HG02588 (cell line): Measurements from ENCODE around the gene TSPYL4.
"Not testable (repeated sequence)": the region's sequence is repeated elsewhere in the genome, so short reads cannot be mapped to it uniquely, and the experiment has no call there.

Source experiments
- ATAC-seq: cut with Tn5 transposase; IDR thresholded peaks from one replicate; pipeline ENCODE4 v1.9.1; 2021; ENCODE audit warnings: mild to moderate bottlenecking, moderate library complexity; ENCODE audit not compliant: unreplicated experiment

TSPYL4 gene

GRCh38 chr6:116253505-116254296, at the start of gene TSPYL4:
Gene TSPYL4 (minus strand): TSS chr6:116254075. CDS start chr6:116254008, 67 bp downstream.
- ATAC-seq = peak; percentile 100

GRCh38 chr6:116301104-116301503, 47.2 kb upstream of the TSPYL4 start:
- ATAC-seq = no peak

DNA sequence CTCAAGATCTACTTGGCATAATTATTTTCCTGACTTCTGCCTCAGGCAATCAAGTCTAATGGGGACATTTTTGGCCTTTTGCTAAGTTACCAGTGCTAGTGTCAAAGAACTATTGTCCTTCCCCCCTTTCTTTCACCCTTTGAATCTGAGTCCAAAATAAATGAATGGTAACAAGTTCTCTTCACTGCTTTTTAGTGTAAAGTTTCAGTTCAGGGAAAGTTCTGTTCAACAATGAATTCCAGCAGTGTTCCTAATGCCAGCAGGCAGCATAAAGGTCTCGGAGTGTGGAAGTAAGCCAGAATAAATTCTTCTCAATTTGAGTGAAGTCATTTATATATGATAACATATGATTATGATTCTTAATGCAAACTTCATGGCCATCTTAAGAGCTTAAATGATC, 46.7 kb upstream of the TSPYL4 start:
- no peak for ATAC-seq

- no peak for ATAC-seq
Observed at GRCh38 chr6:116298973-116299372, 45.1 kb upstream of the TSPYL4 start.

DNA sequence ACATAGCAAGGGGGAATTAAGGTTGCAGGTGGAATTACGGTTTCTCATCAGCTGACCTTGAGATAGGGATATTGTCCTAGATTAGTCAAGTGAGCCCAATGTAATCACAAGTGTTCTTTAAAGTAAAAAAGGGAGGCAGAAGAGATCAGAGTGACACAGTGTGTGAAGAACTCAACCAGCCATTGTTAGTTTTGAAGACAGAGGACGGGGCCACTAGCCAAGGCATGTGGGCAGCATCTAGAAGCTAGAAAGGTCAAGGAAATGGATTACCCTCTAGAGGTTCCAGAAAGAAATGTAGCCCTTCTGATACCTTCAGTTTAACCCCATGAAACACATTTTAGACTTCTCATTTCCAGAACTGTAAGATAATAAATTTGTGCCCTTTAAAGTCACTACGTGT, 44.4 kb upstream of the TSPYL4 start:
- ATAC-seq = no peak

- no peak for ATAC-seq
Observed at GRCh38 chr6:116292553-116292952, 38.7 kb upstream of the TSPYL4 start.

DNA sequence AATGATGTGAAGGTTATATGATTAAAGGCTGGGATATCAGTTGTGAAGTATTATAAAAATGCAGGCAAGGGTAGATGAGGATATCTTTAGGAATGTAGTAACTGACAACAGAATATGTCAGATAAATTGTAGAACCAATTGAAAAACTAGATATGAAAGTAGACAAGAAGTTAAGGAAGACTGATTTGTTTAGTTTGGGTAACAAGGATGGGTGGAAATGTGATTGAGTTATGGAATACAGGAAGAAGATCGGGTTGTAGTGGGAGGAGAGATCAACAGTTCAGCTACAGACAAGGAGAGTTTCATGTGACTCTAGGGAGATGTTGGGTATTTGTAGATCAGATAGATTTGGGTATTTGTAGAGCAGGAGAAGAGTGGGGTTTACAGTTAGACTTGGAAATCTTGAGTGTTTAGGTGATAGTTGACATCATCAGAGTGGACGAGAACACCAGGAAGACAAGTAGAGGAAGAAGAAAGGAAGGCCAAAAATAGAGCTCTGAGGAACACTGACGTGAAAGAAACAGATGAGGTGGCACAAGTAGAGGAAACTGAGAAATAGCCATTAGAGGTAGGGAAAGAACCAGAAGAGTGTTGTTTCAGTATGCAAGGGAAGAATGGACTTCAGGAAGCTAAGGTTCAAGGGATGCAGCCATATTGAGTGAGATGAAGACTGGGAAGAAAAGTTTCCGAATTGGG, 38.0 kb upstream of the TSPYL4 start:
- no peak for ATAC-seq

DNA sequence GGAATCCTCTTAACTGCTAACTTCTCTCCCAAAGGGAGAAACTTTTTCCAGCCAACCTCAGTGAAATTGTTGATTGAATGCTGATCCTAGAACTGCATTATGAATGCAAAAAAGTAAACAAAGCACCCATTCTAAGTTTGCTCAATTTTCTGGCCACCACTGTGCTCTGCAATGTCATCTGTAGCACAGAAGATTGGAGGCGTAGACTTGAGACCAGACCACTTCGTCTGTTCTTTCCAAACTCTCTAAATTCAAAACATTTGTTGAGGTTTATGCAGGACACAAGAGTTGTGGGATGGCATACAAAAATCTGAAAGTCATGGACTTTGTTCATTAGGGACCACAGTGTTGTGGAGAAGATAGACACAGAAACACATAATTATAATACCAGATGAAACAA, 36.9 kb upstream of the TSPYL4 start:
- ATAC-seq = no peak

DNA sequence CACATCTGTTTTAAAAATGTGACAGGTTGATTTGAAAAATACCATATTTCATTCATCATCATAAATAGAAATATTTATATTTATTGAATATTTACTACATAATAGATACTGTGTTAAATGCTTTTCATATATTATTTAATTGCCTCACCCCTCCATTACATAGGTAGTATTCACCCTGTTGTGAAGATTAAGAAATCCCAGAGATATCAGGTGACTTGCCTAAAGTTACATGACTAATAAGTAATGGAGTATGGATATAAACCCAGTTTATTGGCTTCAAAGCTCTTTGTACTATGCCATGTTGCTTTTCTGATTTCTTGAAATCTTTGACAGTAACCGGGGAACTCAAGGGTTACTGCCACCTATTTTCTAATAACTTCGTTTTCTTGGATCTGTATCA, 36.0 kb upstream of the TSPYL4 start:
- no peak for ATAC-seq

DNA sequence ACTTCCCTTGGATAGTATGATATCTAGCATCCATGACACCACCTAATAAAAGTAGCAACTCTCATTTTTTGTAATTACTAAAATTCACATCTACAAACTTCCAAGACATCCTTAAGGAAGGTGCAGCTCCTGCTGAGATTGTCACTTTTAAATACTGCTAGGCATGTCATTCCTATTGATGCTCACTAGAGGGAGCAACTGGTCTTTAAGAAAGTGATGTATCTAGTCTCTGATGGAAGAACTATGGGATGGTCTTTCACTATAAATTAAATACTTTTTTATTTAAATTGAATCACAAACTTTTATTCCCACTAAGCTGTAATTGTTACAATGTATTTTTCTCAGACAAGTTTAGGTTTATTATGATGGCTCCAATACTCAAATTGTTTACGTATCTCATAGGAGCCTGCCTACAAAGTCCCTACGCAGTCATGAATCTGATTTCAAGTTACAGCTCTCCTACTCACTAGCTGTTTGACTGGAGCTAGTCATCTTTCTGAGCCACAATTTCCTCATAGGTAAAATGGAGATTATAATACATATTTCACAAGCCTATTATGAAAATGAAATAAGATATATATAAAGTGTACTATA, 33.9 kb upstream of the TSPYL4 start:
- no peak for ATAC-seq

DNA sequence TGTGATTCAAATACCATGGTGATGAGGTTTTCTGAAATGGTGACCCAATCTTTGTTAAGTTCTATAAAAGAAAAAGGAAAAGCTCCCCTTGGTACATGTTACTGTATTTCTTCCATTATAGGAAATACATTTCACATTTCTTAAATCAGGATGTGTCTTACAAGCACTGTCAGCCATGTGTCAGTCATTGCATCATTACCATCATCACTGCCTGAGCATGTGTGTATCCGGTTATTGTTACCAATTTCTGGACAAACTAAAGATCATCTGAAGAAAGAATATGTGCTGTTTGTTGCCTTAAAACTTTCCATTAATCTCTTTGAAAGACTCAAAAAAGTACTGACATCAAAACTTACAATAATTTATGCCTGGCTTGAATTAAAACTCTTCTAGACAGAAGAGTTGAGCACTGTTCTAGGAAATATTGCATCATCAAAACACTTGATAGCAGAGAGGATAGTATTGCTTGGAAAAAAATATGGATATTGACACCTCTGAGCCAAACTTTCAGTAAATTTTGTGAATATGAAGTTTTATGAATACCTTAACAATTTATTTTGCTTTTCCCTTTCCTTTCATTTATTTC, 33.0 kb upstream of the TSPYL4 start:
- ATAC-seq = no peak

GRCh38 chr6:116284984-116285383, 31.1 kb upstream of the TSPYL4 start:
- ATAC-seq = not testable (repeated sequence)

- ATAC-seq = no peak
Observed at GRCh38 chr6:116283191-116283590, 29.3 kb upstream of the TSPYL4 start.

GRCh38 chr6:116282698-116283097, 28.8 kb upstream of the TSPYL4 start:
- ATAC-seq = no peak

GRCh38 chr6:116280933-116281316, 27.1 kb upstream of the TSPYL4 start:
- no peak for ATAC-seq

GRCh38 chr6:116280161-116280932, 26.5 kb upstream of the TSPYL4 start:
- no peak for ATAC-seq

- ATAC-seq = peak; percentile 96
Observed at GRCh38 chr6:116279232-116280160, 25.6 kb upstream of the TSPYL4 start, which contains the start of gene TSPYL1. Gene TSPYL1 (minus strand): TSS chr6:116279930. CDS start chr6:116279830, 100 bp downstream.

DNA sequence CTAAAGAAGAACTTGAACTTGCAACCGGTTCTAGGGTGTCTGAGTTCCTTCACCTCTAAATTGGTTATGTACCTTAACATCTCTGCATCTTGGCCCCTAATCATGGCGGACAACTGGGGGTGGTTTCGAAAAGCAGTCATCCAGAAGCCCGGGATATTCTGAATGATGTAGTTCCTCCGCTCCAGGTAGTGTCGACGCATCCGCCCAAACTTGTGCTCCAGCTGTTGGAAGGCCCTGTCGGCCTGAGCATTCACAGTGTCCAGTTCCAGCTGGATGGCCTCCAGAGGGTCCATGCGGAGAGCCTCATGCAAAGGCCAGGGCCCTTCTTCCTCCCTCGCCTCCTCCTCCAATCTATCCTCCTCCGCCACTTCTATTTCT, 25.0 kb upstream of the TSPYL4 start:
- ATAC-seq = no peak

DNA sequence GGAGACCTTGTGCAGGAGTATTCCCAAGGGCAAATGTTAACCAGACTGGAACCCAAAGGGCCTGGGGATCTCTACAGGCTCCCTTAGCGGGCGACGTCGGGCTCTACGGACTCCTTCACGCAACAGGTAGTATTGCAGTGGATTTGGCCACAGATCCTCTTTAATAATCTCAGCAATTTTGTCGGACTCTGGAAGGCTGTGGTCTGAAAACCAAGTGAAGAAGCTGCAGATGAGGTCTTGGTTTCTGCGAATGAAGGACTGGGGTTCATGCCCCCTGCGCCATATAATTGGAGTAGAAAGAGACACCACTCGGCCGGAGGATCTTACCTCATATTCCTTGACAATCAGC, 24.6 kb upstream of the TSPYL4 start:
- no peak for ATAC-seq

DNA sequence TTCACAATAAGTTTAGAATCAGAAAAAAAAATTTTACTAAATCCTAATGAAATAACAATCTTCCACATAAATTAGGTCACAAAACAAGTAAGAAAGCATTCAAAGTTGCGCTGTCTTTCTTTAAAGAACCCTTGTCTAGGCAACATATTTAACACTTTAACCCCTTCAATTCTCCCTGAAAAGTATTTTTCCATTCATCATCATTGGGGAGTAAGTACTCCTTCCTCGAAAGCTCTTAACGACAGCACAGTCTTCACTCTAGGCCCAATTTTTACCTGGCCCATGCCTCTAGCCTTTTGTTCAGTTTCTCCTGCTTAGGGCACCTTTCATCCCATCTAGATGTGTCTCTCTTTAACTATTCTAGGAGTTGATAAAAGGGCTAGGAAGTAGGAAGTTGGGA, 23.2 kb upstream of the TSPYL4 start:
- no peak for ATAC-seq
